Right ventricle myocardium superior (tissue), 1 donor: Measurements from ENCODE around the gene UNCX. TPM values are rescaled to one million over a fixed set of nuclear protein-coding genes. Genes with fewer than 3 reads are reported as not detected.

Experiments used
- ATAC-seq: fragments of 200-7000 bp; cut with Tn5 transposase; one replicate; pipeline ENCODE4 v1.9.1; 2020; ENCODE audit warnings: mild to moderate bottlenecking; ENCODE audit not compliant: poor library complexity
- DNase-seq: peaks from one replicate; pipeline ENCODE4 v3.0.0-alpha.2; 2020
- intact Hi-C: fragments of 100-400 bp; cut with DNase I; formaldehyde crosslinking; loops from one replicate; pipeline ENCODE4 v1.11.2; 2022
- total RNA-seq: library from RNA; stranded (reverse); fragmentation: NEBNext Ultra II Directional; extraction: Animal tissue kit (Norgen Biotek cat#: 25700); gene quantifications from one replicate; pipeline ENCODE4 v1.2.1, GENCODE V29; 2021
- donor health status: DM: no; HTN: yes; CAD: no; lungs with severe emphysema.

Gene UNCX
- total RNA-seq, 1 donor from 2014 or later = not detected

DNA sequence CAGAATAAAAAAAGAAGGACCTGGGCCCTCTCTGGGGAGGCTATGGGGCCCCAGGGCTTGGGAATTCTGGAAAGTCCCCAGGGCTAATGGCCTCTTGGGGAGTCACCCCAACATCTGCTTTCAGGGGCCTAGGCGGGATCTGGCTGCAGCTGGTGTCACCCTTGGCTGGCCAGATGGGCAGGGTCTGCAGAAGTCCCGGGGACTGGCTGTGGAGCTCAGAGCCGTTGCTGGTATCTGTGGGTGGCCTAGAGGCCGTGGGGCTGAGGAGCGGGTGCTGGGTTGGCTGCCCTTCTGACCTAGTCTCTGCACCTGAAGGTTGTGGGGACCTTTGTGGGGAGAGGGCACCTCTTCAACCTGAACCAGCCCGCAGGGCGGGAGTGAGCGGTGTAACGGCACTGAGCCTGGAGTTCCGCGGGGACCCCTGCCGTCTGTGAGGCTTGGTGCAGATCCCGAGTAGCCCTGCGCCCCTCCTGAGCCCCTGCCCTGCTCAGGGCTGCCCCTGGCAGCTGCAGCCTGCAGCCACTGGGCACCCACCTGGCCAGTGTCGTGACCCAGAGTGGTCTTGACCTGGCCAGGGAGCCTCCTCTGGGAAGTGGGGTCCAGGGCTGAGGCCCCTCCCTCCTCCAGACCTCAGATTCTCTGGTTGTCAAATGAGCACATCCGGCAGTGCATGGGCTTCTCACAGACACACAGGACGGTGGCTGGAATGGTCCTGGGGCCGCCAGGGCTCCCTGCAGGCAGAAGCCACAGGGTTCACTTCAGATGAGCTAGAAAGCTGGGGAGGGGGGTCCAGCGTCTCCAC is 51.5 kb downstream of the UNCX start:
- intact Hi-C loops = no loop called here
- ATAC-seq = no peak
- peak; percentile 23 for DNase-seq

GRCh38 chr7:1284743-1285458 is 52.2 kb downstream of the UNCX start:
- DNase-seq (peak; percentile 17), ATAC-seq (no peak)
- intact Hi-C loops = no loop called here

DNA sequence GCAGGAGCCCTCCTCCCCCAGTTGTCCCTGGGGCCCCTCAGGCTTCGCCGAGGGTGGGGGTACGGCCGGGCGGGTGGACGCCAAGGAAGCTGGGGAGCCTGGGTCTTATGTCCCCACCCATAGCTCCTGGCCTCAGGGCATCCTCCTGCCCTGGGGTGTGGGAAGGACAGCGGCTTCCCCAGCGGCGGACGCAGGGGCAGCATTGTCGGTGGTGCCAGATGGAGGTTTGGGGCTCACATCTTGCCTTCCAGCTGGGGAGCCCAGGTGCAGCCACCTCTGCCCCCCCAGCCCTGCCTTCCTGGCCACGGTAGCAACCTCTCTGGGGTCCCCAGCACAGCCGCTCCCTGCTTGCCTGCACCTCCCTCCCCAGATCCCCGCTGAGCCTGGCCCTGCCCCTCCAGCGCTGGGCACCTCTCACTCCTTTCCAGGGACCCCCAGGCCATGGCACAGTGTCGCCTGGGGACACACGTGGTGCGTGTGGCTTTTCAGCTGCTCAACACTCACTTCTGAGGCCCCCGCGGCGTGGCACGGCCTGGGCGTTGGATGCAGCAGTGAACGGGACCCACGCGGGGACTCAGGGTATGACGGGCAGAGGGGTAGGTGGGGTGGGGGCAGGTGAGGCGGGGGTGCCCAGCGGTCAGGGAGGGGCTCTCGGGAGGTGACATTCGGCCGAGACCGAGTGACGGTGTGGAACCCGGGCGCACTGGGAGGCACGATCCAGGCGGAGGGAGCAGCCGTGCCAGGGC is 53.1 kb downstream of the UNCX start:
- peak; percentile 27 for DNase-seq
- no peak for ATAC-seq
- intact Hi-C loops = no loop called here

Other genes starting within 250 kb of the UNCX start
- not detected for gene CYP2W1, start 249.7 kb upstream of the UNCX start, total RNA-seq
- gene GPR146, start 188.3 kb upstream of the UNCX start, total RNA-seq = 26.3 TPM
- gene GPER1, start 144.8 kb upstream of the UNCX start, total RNA-seq = 2.5 TPM
- gene ZFAND2A, start 72.7 kb upstream of the UNCX start, total RNA-seq = 6.0 TPM
- 6.2 TPM for gene MICALL2, start 226.6 kb downstream of the UNCX start, total RNA-seq